C4-2B (cell line): Measurements from ENCODE around the gene ACOX2.

Source experiments
- H3K27ac ChIP-seq: fragments of 450-650 bp; 2 replicates; pipeline ENCODE4 v1.5.1; 2017
- ZFX ChIP-seq: fragments of 450-650 bp; IDR thresholded peaks from 2 replicates; pipeline ENCODE4 v1.6.1; 2017
- TF ChIP-seq, protein P1 (sequence below): fragments of 450-650 bp; conservative IDR thresholded peaks from 2 replicates; pipeline ENCODE4 v1.5.1; 2017; ENCODE audit warnings: mild to moderate bottlenecking

ACOX2 gene

GRCh38 chr3:58560771-58561311, 23.9 kb upstream of the ACOX2 start:
- TF ChIP-seq, protein P1, sequence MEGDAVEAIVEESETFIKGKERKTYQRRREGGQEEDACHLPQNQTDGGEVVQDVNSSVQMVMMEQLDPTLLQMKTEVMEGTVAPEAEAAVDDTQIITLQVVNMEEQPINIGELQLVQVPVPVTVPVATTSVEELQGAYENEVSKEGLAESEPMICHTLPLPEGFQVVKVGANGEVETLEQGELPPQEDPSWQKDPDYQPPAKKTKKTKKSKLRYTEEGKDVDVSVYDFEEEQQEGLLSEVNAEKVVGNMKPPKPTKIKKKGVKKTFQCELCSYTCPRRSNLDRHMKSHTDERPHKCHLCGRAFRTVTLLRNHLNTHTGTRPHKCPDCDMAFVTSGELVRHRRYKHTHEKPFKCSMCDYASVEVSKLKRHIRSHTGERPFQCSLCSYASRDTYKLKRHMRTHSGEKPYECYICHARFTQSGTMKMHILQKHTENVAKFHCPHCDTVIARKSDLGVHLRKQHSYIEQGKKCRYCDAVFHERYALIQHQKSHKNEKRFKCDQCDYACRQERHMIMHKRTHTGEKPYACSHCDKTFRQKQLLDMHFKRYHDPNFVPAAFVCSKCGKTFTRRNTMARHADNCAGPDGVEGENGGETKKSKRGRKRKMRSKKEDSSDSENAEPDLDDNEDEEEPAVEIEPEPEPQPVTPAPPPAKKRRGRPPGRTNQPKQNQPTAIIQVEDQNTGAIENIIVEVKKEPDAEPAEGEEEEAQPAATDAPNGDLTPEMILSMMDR, result no peak; the same call in 1 of the 2 replicates
- TF ChIP-seq ZFX, result no peak
- H3K27ac ChIP-seq, result no peak overlapping the region

- H3K27ac ChIP-seq, result no peak overlapping the region
- TF ChIP-seq, protein P1, result no peak
- TF ChIP-seq ZFX, result no peak
Measured at GRCh38 chr3:58559586-58559985, 22.6 kb upstream of the ACOX2 start.

GRCh38 chr3:58557491-58557890, 20.5 kb upstream of the ACOX2 start:
- no peak overlapping the region for H3K27ac ChIP-seq
- TF ChIP-seq, protein P1, result no peak
- TF ChIP-seq ZFX, result no peak

DNA sequence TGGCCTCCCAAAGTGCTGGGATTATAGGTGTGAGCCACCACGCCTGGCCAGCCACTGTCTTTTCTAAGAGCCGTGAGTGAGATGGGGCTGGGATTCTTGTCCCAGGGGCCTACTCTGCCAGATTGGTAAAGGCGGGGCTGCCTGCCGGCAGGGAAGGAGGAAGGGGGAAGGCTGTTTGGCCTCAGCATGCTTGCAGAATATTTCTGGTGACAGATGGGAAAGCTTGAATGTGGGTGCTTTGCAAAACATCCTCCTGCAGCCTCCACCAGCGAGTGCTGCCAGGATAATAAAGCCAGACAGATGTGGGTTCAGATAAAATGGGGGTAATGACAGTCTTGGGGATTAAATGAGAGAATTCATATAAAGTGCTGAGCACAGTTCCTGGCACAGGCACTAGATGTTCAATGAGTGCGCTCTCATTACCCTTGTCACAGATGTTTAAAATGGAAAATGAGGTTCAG, 19.8 kb upstream of the ACOX2 start:
- no peak overlapping the region for H3K27ac ChIP-seq
- no peak for TF ChIP-seq ZFX
- TF ChIP-seq, protein P1, result no peak

- H3K27ac ChIP-seq, result no peak overlapping the region
- TF ChIP-seq, protein P1, result no peak
- TF ChIP-seq ZFX, result no peak
Measured at GRCh38 chr3:58556001-58556400, 19.0 kb upstream of the ACOX2 start.

- TF ChIP-seq ZFX, result no peak
- TF ChIP-seq, protein P1, result no peak
Measured at GRCh38 chr3:58555203-58555602, 18.2 kb upstream of the ACOX2 start.

GRCh38 chr3:58553003-58553402, 16.0 kb upstream of the ACOX2 start:
- TF ChIP-seq, protein P1, result no peak
- TF ChIP-seq ZFX, result no peak

More at GRCh38 chr3:58555203-58555602, 18.2 kb upstream of the ACOX2 start:
- H3K27ac ChIP-seq, result no peak overlapping the region

More at GRCh38 chr3:58553003-58553402, 16.0 kb upstream of the ACOX2 start:
- no peak overlapping the region for H3K27ac ChIP-seq
